Measurements from ENCODE around the gene MRGPRD.

Gene MRGPRD

DNA sequence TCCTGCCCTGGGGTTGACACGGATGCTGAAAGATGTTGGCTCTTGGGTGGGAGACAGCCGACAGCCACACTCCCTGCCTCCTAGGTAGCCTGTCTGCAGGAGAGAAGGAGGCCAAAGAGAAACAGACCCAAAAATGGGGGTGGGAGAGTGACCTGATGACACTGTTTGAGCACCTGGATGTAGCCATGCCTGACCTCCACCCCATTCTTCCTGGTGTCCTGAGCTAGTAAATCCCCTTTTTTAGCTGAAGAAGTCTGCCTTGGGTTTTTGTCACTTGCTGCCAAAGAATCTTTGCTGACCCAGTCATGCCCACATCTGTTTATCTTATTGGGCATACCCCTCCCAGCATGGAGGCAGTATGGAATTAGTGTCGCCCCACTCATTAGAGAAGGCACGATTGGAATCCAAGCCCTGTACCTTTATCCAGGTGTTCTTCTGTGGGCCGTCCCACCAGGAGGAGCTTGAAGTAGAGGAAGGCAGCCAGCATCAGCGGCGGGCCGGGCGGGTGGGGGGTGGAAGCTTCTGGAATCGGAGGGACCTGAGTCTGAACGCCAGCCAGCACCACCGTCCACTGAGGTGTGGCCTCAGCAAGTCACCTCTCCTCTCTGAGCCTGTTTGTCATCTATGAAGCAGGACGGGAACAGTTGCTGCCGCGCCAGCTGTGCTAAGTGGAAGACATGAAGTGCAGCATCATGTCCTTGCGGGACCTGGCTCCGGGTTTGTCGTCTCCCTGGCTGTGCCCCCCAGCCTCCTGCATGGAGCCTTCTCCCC is 39.3 kb downstream of the MRGPRD start:
- Histone ChIP-seq H3K4me1 (ENCODE audit: control insufficient read depth in 5 of 5, insufficient read depth in 5 of 5, low read length in 5 of 5) (peaks cover 0 to 12% (median 9%) of the 10 kb centered on the region in 5 donors), H3K9ac (ENCODE audit: low read length in 5 of 5) (no peak overlapping the region), H3K27ac (ENCODE audit: low read depth, low read length) (no peak overlapping the region), H3K4me3 (ENCODE audit: low read depth in 1 of 5, low read length in 5 of 5) (no peak overlapping the region), H3K9me3 (ENCODE audit: control insufficient read depth in 5 of 5, low read length in 5 of 5) (no peaks in the 10 kb centered on the region), H3K36me3 (ENCODE audit: control insufficient read depth in 5 of 5, insufficient read depth in 5 of 5, low read length in 5 of 5) (peaks cover 0 to 48% (median 40%) of the 10 kb centered on the region in 5 donors), H3K27me3 (ENCODE audit: control insufficient read depth in 5 of 5, insufficient read depth in 4 of 5, low read length in 5 of 5) (no peaks in the 10 kb centered on the region)

- no peak overlapping the region for H3K4me3 ChIP-seq (ENCODE audit: low read depth in 1 of 5, low read length in 5 of 5)
- no peaks in the 10 kb centered on the region for H3K27me3 ChIP-seq (ENCODE audit: control insufficient read depth in 5 of 5, insufficient read depth in 4 of 5, low read length in 5 of 5)
- H3K27ac ChIP-seq (ENCODE audit: low read depth, low read length) = no peak overlapping the region
- peaks cover 0 to 55% (median 47%) of the 10 kb centered on the region in 5 donors for H3K36me3 ChIP-seq (ENCODE audit: control insufficient read depth in 5 of 5, insufficient read depth in 5 of 5, low read length in 5 of 5)
- peaks cover 0 to 11% (median 7%) of the 10 kb centered on the region in 5 donors for H3K4me1 ChIP-seq (ENCODE audit: control insufficient read depth in 5 of 5, insufficient read depth in 5 of 5, low read length in 5 of 5)
- H3K9ac ChIP-seq (ENCODE audit: low read length in 5 of 5) = no peak overlapping the region
- no peaks in the 10 kb centered on the region for H3K9me3 ChIP-seq (ENCODE audit: control insufficient read depth in 5 of 5, low read length in 5 of 5)
Measured at GRCh38 chr11:68940651-68941323, 40.0 kb downstream of the MRGPRD start.

DNA sequence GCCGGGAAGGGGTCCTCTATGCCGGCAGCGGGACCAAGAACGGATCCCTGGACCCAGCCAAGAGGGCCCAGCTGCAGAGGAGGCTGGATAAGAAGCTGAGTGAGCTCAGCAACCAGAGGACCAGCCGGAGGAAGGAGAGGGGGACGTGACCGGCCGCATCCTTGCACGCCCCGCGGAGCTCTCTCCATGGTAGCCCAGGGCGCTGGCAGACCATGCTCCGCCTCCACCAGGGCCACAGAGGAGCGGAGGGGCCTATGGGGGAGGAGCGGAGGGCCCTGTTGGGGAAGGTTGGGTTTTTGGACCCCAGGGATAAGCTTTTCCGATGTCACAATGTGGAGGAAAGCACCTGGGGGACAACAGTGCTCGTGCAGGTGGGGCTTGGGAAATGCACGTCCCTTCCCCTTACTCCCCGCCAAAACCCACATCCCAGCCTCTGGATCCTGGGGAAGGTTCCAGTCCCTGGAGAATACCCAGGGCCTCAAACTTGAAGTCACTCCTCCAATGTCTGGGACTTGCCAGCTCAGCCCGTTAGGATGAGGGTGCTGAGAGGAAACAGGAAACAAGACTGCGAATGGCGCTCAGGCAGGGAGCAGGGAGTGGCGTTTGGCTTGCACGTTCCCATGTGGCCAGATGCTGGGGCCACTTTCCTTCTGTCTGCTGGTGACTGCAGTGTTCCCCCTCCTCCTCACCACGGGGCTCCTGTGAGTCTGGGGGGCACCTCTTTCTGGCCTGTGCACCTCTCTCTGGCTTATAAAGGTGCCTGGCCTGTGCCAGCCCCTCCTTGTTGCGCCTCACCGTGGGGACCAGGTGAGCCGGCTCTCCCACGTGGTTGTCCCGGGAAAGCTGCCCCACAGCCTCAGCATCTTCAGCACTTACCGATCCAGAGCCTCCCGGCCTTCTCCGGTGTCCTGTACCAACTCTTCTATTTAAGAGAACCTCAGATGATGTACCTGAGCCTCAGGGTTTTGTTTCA is 40.9 kb downstream of the MRGPRD start:
- Histone ChIP-seq H3K27me3 (ENCODE audit: control insufficient read depth in 5 of 5, insufficient read depth in 4 of 5, low read length in 5 of 5) (no peaks in the 10 kb centered on the region), H3K9ac (ENCODE audit: low read length in 5 of 5) (no peak overlapping the region), H3K27ac (ENCODE audit: low read depth, low read length) (no peak overlapping the region), H3K4me1 (ENCODE audit: control insufficient read depth in 5 of 5, insufficient read depth in 5 of 5, low read length in 5 of 5) (peaks cover 0 to 11% (median 7%) of the 10 kb centered on the region in 5 donors), H3K36me3 (ENCODE audit: control insufficient read depth in 5 of 5, insufficient read depth in 5 of 5, low read length in 5 of 5) (peaks cover 0 to 65% (median 56%) of the 10 kb centered on the region in 5 donors), H3K9me3 (ENCODE audit: control insufficient read depth in 5 of 5, low read length in 5 of 5) (no peaks in the 10 kb centered on the region), H3K4me3 (ENCODE audit: low read depth in 1 of 5, low read length in 5 of 5) (no peak overlapping the region)

- Histone ChIP-seq H3K27ac (ENCODE audit: low read depth, low read length) (no peak overlapping the region), H3K9ac (ENCODE audit: low read length in 5 of 5) (no peak overlapping the region), H3K4me1 (ENCODE audit: control insufficient read depth in 5 of 5, insufficient read depth in 5 of 5, low read length in 5 of 5) (peaks cover 0 to 11% (median 7%) of the 10 kb centered on the region in 5 donors), H3K4me3 (ENCODE audit: low read depth in 1 of 5, low read length in 5 of 5) (no peak overlapping the region), H3K27me3 (ENCODE audit: control insufficient read depth in 5 of 5, insufficient read depth in 4 of 5, low read length in 5 of 5) (no peaks in the 10 kb centered on the region), H3K36me3 (ENCODE audit: control insufficient read depth in 5 of 5, insufficient read depth in 5 of 5, low read length in 5 of 5) (peaks cover 0 to 73% (median 65%) of the 10 kb centered on the region in 5 donors), H3K9me3 (ENCODE audit: control insufficient read depth in 5 of 5, low read length in 5 of 5) (no peaks in the 10 kb centered on the region)
Measured at GRCh38 chr11:68938816-68939582, 41.8 kb downstream of the MRGPRD start.

DNA sequence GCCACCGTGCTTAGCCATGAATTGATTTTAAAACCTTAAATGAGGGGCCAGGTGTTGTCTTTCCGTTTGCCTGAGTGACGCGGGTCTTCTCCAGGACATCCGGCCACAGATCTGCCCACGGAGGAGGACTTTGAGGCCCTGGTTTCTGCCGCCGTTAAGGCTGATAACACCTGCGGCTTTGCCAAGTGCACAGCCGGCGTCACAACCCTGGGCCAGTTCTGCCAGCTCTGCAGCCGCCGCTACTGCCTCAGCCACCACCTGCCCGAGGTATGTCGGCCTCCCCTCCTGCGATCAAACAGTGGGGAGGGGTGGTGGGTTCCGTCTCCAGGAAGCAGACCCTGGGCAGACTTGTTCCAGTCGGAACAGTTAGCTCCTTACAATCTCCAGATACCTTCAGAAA is 42.7 kb downstream of the MRGPRD start:
- Histone ChIP-seq H3K27ac (ENCODE audit: low read depth, low read length) (no peak overlapping the region), H3K36me3 (ENCODE audit: control insufficient read depth in 5 of 5, insufficient read depth in 5 of 5, low read length in 5 of 5) (peaks cover 0 to 82% (median 73%) of the 10 kb centered on the region in 5 donors), H3K9me3 (ENCODE audit: control insufficient read depth in 5 of 5, low read length in 5 of 5) (no peaks in the 10 kb centered on the region), H3K9ac (ENCODE audit: low read length in 5 of 5) (no peak overlapping the region), H3K4me3 (ENCODE audit: low read depth in 1 of 5, low read length in 5 of 5) (no peak overlapping the region), H3K27me3 (ENCODE audit: control insufficient read depth in 5 of 5, insufficient read depth in 4 of 5, low read length in 5 of 5) (no peaks in the 10 kb centered on the region), H3K4me1 (ENCODE audit: control insufficient read depth in 5 of 5, insufficient read depth in 5 of 5, low read length in 5 of 5) (peaks cover 0 to 10% (median 6%) of the 10 kb centered on the region in 5 donors)

- H3K4me1 ChIP-seq (ENCODE audit: control insufficient read depth in 5 of 5, insufficient read depth in 5 of 5, low read length in 5 of 5) = peaks cover 0 to 2% (median 0%) of the 10 kb centered on the region in 5 donors
- H3K9ac ChIP-seq (ENCODE audit: low read length in 5 of 5) = no peak overlapping the region
- H3K36me3 ChIP-seq (ENCODE audit: control insufficient read depth in 5 of 5, insufficient read depth in 5 of 5, low read length in 5 of 5) = peaks cover 0 to 90% (median 77%) of the 10 kb centered on the region in 5 donors
- H3K27me3 ChIP-seq (ENCODE audit: control insufficient read depth in 5 of 5, insufficient read depth in 4 of 5, low read length in 5 of 5) = no peaks in the 10 kb centered on the region
- H3K27ac ChIP-seq (ENCODE audit: low read depth, low read length) = no peak overlapping the region
- H3K4me3 ChIP-seq (ENCODE audit: low read depth in 1 of 5, low read length in 5 of 5) = no peak overlapping the region
- H3K9me3 ChIP-seq (ENCODE audit: control insufficient read depth in 5 of 5, low read length in 5 of 5) = no peaks in the 10 kb centered on the region
Measured at GRCh38 chr11:68936676-68937620, 43.8 kb downstream of the MRGPRD start.

GRCh38 chr11:68936358-68936636 is 44.5 kb downstream of the MRGPRD start:
- H3K9ac ChIP-seq (ENCODE audit: low read length in 5 of 5) = no peak overlapping the region
- no peak overlapping the region for H3K4me3 ChIP-seq (ENCODE audit: low read depth in 1 of 5, low read length in 5 of 5)
- no peaks in the 10 kb centered on the region for H3K9me3 ChIP-seq (ENCODE audit: control insufficient read depth in 5 of 5, low read length in 5 of 5)
- no peak overlapping the region for H3K27ac ChIP-seq (ENCODE audit: low read depth, low read length)
- no peaks in the 10 kb centered on the region for H3K27me3 ChIP-seq (ENCODE audit: control insufficient read depth in 5 of 5, insufficient read depth in 4 of 5, low read length in 5 of 5)
- H3K36me3 ChIP-seq (ENCODE audit: control insufficient read depth in 5 of 5, insufficient read depth in 5 of 5, low read length in 5 of 5) = peaks cover 0 to 95% (median 79%) of the 10 kb centered on the region in 5 donors
- H3K4me1 ChIP-seq (ENCODE audit: control insufficient read depth in 5 of 5, insufficient read depth in 5 of 5, low read length in 5 of 5) = peaks cover 0 to 2% (median 0%) of the 10 kb centered on the region in 5 donors

DNA sequence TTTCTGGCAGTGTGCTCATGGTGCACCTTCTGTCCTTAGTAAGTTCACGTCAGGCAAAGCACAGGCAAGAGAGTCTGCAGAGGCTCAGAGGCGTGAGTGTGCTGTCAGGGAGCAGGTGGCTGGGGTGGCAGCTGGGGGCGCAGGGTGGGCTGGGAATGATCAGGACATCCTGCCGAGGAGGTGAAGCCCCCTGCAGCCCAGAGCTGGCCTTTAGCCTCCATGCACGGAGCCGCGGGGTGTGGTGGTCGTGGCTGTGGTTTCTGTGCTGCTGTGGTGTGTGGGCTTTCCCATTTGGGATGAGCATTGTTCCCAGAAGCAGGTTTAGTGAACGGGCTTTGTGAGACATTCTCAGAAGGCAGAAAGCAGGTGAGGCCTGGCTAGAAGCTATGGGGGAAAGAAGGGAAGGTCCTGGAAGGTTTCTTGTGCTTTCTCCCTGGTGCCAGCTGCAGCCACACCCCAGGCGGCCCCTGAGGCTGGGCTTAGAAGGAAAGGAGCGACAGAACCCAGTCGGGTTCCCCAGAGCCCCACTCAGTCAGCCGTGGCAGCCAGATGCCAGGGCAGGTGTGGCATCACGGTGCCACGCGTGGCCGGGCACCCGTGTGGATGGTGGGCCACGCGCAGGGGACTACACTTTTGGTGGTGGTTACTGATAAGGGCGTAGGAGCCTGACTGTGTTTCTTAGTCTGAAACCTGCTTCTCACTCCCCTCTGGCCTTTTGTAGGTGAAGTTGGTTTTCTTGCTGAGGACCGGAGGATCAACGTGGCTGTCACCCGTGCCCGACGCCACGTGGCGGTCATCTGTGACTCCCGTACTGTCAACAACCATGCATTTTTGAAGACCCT is 45.0 kb downstream of the MRGPRD start:
- Histone ChIP-seq H3K4me1 (ENCODE audit: control insufficient read depth in 5 of 5, insufficient read depth in 5 of 5, low read length in 5 of 5) (peaks cover 0 to 2% (median 0%) of the 10 kb centered on the region in 5 donors), H3K4me3 (ENCODE audit: low read depth in 1 of 5, low read length in 5 of 5) (no peak overlapping the region), H3K27ac (ENCODE audit: low read depth, low read length) (no peak overlapping the region), H3K9me3 (ENCODE audit: control insufficient read depth in 5 of 5, low read length in 5 of 5) (no peaks in the 10 kb centered on the region), H3K36me3 (ENCODE audit: control insufficient read depth in 5 of 5, insufficient read depth in 5 of 5, low read length in 5 of 5) (peaks cover 0 to 95% (median 83%) of the 10 kb centered on the region in 5 donors), H3K9ac (ENCODE audit: low read length in 5 of 5) (no peak overlapping the region), H3K27me3 (ENCODE audit: control insufficient read depth in 5 of 5, insufficient read depth in 4 of 5, low read length in 5 of 5) (no peaks in the 10 kb centered on the region)

Measured in subcutaneous abdominal adipose tissue (tissue), 5 donors.